NCI-H2029 treated with DMSO at 0.1 percent for 48 hours (cell line): ENCODE measurements around the gene LCE3B.

Source experiments
- DNase-seq: peaks from one replicate; lab custom pipeline; 2025; lab: John Stamatoyannopoulos, UW

LCE3B gene

DNA sequence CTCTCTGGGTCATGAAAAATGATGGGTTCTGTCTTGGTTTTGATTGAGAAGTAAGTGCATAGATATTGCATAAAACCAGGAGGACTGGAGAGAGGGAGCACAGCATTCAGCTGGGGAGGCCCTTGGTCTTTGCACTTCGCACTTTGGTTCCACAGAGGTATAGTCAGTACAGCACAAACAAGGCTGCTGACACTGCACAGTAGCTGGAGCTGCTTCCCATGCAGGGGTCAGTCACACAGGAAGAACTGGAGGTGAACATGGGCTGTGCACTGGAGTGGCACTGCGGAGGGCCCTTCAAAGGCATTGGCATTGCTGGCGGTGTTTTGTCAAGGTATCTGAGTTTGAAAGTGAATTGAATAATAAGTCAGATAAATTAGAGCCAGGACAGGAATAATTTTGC lies 45.0 kb downstream of the LCE3B start:
- DNase-seq, result no peak

GRCh38 chr1:152663098-152663497 lies 49.5 kb downstream of the LCE3B start, which contains the start of gene LCE2D:
Gene LCE2D, plus strand, starts transcription at chr1:152663380. Its CDS starts 726 bp downstream, at chr1:152664106.
- DNase-seq, result no peak
